Large intestine (tissue), 3 donors: ENCODE results near the gene SLMAP. TPM values are rescaled to one million over a fixed set of nuclear protein-coding genes. Genes with fewer than 3 reads are reported as not detected.
A peak's percentile ranks its signal among the peaks of the same experiment; 100 is the strongest.

Source experiments
- DNase-seq, 2 donors: peaks; one replicate each; pipeline versions ENCODE4 v3.0.0 to v3.0.0-alpha.2; 2013
- H3K27ac ChIP-seq: one replicate; pipeline ENCODE4 v1.5.1; 2013; ENCODE audit warnings: low read length
- H3K27me3 ChIP-seq: 2 replicates; pipeline ENCODE4 v1.6.1; 2013; ENCODE audit warnings: low read length; ENCODE audit not compliant: control insufficient read depth, insufficient read depth
- H3K36me3 ChIP-seq: 2 replicates; pipeline ENCODE4 v1.6.1; 2013; ENCODE audit warnings: low read length; ENCODE audit not compliant: control insufficient read depth, insufficient read depth
- H3K4me1 ChIP-seq: one replicate; pipeline ENCODE4 v1.6.1; 2013; ENCODE audit warnings: low read length; ENCODE audit not compliant: control insufficient read depth, insufficient read depth
- H3K4me3 ChIP-seq: one replicate; pipeline ENCODE4 v1.5.1; 2013; ENCODE audit warnings: low read length
- H3K9me3 ChIP-seq: one replicate; pipeline ENCODE4 v1.6.1; 2013; ENCODE audit warnings: mild to moderate bottlenecking, low read depth, low read length, moderate library complexity; ENCODE audit not compliant: control insufficient read depth
- WGBS: methylation state at CpG from one replicate; pipeline ENCODE4 v1.1.5; 2013; ENCODE audit warnings: low lambda C conversion rate; ENCODE audit not compliant: insufficient coverage; 5-methylcytosine and 5-hydroxymethylcytosine counted together
- polyA plus RNA-seq: library from polyadenylated mRNA; unstranded; fragments of 120-200 nt; gene quantifications from one replicate; pipeline ENCODE4 v1.2.1, GENCODE V29; 2013

SLMAP gene
- polyA plus RNA-seq, 1 donor, result 90.5 TPM

DNA sequence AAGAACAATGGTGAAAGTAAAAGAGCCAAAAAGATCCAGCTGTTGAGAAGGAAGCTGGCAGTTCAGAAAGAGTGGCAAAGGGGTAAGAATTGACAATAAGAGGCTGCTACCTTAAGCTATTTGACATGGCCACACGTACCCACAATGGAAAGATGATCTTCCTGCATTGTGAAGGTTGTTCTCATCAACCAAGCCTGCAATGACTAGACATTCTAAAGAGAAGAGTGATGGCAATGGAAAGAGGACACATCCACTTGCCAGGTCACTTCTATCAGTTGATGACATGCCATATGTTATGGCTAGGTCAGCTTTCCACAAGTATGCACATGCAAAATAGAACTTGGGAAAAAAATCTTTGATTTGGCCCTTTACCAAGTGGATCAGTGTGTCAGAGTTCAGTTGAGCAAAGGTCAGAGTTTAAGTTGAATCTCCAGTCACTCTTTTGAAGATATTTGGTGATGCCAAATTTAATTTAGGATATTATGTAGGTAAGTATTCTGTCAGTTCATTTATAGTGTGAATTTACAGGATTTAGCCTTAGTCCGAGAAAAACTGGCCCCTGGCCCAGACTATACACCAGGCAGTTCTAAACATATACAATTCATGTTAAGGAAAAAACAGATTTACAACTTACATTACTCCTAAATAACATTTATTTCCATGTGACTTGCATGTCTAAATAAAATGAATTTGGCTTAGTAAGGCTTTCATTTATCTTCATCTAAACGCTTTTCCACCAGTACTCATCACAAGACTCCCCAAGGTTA is 147.2 kb downstream of the SLMAP start:
- no peaks in the 10 kb centered on the region for H3K4me1 ChIP-seq

DNA sequence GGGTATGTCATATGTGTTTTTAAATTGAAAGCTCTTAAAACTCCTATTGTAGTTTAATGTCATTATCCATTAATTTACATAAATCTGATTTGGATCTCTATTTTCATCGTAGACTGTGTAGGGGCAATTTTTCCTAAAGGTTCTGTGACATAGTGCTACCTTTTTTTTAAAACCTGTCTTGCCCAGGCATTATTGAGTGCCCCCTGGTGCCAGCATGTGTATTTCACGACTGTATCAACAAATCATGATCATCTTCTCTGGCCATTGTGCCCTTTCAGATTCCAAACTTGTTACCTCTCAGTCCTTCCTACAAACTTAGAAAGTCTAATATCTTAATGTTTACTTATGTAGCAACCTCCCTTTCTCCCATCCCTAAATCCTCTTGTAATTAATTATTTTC is 154.9 kb downstream of the SLMAP start:
- Histone ChIP-seq H3K27ac (no peak overlapping the region), H3K36me3 (peaks cover 46% of the 10 kb centered on the region), H3K9me3 (no peaks in the 10 kb centered on the region), H3K4me3 (no peak overlapping the region), H3K27me3 (no peaks in the 10 kb centered on the region), H3K4me1 (no peaks in the 10 kb centered on the region)
- no peak for DNase-seq
- 100% methylated on average over 2 of the region's 2 CpGs for WGBS

More for the DNA sequence above, 147.2 kb downstream of the SLMAP start:
- DNase-seq, result no peak
- H3K27me3 ChIP-seq, result no peaks in the 10 kb centered on the region
- H3K27ac ChIP-seq, result no peak overlapping the region
- no peaks in the 10 kb centered on the region for H3K9me3 ChIP-seq
- peaks cover 14% of the 10 kb centered on the region for H3K36me3 ChIP-seq
- 60% methylated on average over 1 of the region's 3 CpGs for WGBS
- no peak overlapping the region for H3K4me3 ChIP-seq

DNA sequence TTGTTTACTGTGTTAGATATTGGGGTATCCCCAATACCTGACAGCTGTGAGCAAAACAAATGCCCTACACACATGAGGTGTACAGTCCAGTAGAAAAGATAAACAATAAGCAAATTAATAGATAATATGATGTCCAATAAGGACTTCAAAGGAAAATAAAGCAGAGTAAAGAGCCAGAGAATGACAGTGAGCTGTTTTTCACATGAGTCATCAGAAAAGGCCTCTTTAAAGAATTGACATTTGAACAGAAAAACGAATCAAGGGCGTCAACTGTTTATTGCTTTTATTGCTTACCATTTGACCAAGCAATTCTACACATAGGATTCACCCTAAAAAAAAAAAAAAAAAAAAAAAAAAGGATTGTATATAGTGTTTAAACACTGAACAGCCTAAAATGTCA is 155.5 kb downstream of the SLMAP start:
- Histone ChIP-seq H3K27me3 (no peaks in the 10 kb centered on the region), H3K4me1 (no peaks in the 10 kb centered on the region), H3K9me3 (no peaks in the 10 kb centered on the region), H3K4me3 (no peak overlapping the region), H3K36me3 (peaks cover 46% of the 10 kb centered on the region), H3K27ac (no peak overlapping the region)
- 30% methylated on average over 2 of the region's 2 CpGs for WGBS
- no peak for DNase-seq

DNA sequence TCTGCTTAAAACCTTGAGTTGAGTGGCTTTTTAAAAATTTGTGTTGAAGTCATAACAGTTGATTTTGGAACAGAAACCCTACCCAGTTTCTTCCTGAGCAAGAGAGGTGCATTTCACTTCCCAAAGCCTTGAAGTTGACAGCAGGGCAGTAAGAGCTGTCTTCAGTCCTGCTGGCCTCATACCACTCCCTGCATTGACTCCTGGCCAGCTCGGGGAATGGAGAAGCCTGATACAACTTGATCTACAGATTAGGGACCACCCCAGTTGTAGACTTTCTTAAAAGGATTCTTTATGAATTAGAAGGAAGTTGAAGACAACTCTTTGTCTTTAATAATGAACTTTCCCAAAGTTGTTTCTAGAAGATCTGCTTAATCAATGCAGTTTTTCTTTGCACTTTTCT is 161.5 kb downstream of the SLMAP start:
- Histone ChIP-seq H3K9me3 (no peaks in the 10 kb centered on the region), H3K27me3 (no peaks in the 10 kb centered on the region), H3K36me3 (peaks cover 33% of the 10 kb centered on the region), H3K4me1 (no peaks in the 10 kb centered on the region), H3K4me3 (no peak overlapping the region), H3K27ac (no peak overlapping the region)
- no peak for DNase-seq
- WGBS, result no CpG with 5 or more reads among the region's 1 CpG

DNA sequence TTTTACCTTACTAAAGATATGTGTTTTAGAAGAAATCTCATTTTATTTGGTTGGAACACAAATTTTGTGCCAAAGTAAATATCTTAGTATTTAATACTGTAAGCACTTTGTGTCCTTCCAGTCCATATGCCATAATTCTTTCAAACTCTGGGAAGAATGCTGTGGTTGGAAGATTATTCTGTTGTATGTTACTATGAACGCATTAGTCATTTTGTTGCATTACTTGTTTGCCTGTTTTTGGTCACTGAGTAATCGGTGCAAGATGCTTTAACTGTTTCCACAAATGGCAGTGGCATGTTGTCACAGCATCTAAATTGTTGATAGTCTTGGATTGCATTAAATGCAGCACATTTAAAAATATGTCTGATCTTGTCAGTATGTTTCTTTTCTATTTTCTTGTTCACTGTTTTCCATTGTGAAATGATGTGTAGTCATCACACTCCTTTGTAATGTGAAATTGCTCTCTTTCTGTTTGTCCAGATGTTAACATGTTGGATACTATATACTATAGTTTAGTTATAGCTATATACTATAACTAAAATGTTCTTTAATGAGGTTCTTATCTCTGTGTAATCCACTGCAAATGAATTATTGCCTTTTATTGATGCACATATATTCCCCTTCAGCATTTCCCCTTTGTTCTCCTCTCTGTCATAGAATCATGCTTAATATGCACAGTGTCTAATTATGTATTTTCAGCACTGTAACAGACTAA is 162.2 kb downstream of the SLMAP start:
- H3K4me3 ChIP-seq, result no peak overlapping the region
- peaks cover 36% of the 10 kb centered on the region for H3K36me3 ChIP-seq
- 100% methylated on average over 1 of the region's 2 CpGs for WGBS
- H3K27me3 ChIP-seq, result no peaks in the 10 kb centered on the region
- no peak overlapping the region for H3K27ac ChIP-seq
- H3K9me3 ChIP-seq, result no peaks in the 10 kb centered on the region
- H3K4me1 ChIP-seq, result no peaks in the 10 kb centered on the region
- no peak for DNase-seq

DNA sequence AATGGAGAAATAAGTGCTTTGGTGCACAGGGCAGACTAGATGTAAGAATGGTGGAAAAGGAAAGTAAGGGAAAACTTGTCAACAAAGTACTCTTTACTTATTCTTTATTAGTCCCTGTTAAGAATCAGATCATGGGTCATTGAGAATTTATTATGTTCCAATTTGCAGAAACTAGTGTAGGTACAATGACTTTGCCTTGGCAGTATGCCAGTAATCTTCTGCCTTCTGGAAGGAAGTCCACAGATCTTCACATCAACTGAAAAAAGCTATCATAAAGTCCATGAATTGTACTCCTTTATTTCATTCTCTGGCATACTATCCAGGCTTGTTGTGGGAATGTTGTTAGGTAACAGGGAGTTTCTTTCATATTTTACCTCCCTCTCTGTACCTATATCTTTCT is 163.9 kb downstream of the SLMAP start:
- H3K27ac ChIP-seq, result no peak overlapping the region

DNA sequence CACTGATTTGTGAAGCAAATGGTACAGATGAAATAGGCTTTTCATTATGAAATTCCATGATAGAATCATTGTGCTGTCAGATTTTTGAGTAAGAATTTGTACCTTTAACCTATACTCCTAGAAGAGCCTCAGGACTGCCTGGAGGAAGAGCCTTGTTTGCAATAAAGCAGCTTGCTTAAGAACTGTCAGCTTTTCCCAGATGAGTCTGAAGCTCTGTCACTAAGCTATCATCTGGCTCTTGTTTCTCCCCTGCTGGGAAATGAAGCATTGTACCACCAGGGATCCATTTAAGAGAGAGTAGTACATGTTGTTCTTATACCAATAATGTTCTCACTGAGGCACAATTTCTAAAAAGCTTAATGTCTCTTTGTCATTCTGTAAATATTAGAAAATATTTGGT is 167.0 kb downstream of the SLMAP start:
- Histone ChIP-seq H3K27me3 (no peaks in the 10 kb centered on the region), H3K4me1 (no peaks in the 10 kb centered on the region), H3K9me3 (no peaks in the 10 kb centered on the region), H3K4me3 (no peak overlapping the region), H3K27ac (no peak overlapping the region), H3K36me3 (peaks cover 29% of the 10 kb centered on the region)
- DNase-seq, result no peak

More for the DNA sequence above, 163.9 kb downstream of the SLMAP start:
- peak in 1 of 2 donors; percentile 44 for DNase-seq
- H3K4me1 ChIP-seq, result no peaks in the 10 kb centered on the region
- H3K4me3 ChIP-seq, result no peak overlapping the region
- no peaks in the 10 kb centered on the region for H3K27me3 ChIP-seq
- no peaks in the 10 kb centered on the region for H3K9me3 ChIP-seq
- peaks cover 34% of the 10 kb centered on the region for H3K36me3 ChIP-seq

DNA sequence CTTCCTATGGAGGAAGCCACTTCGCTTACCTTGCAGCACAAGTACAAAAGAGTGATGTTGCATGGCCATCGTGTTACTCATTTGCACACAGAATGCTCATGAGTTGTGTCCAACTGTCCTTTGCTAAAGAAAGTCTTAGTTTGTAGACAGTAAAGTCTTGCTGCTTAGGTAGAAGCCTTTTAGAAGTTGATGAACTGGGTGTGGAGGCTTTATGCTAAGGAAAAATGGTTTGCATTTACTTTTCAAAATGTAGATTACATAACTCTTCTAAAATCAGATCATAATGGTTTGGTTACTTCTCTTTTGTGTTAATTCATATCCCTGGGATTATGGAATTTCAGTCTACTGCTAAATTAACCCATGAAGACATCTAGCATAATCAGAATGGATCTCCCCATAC is 167.6 kb downstream of the SLMAP start:
- no peak for DNase-seq
- Histone ChIP-seq H3K27me3 (no peaks in the 10 kb centered on the region), H3K4me3 (no peak overlapping the region), H3K4me1 (no peaks in the 10 kb centered on the region), H3K36me3 (peaks cover 29% of the 10 kb centered on the region), H3K27ac (no peak overlapping the region), H3K9me3 (no peaks in the 10 kb centered on the region)
- WGBS, result no CpG with 5 or more reads among the region's 2 CpGs

DNA sequence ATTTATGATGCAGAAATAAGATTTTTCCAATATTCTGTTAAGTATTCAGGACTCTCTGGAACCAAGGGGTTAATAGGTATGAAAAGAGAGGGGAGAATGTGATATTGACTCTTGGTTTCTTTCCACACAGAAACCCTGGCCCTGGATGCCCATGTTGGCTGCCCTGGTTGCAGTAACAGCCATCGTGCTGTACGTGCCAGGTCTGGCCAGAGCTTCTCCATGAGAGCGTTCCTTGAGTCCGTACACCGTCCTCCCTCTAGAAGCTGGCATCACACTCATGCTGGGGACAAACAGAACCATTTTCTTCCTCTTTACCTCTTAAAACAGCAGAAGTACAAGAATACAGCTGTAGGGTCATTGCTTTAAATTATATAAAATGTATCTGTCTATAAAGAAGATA is 171.1 kb downstream of the SLMAP start:
- H3K9me3 ChIP-seq, result no peaks in the 10 kb centered on the region
- no peak overlapping the region for H3K27ac ChIP-seq
- no peak overlapping the region for H3K4me3 ChIP-seq
- no peaks in the 10 kb centered on the region for H3K4me1 ChIP-seq
- no peaks in the 10 kb centered on the region for H3K27me3 ChIP-seq
- no peak for DNase-seq
- no CpG with 5 or more reads among the region's 5 CpGs for WGBS
- peaks cover 33% of the 10 kb centered on the region for H3K36me3 ChIP-seq

DNA sequence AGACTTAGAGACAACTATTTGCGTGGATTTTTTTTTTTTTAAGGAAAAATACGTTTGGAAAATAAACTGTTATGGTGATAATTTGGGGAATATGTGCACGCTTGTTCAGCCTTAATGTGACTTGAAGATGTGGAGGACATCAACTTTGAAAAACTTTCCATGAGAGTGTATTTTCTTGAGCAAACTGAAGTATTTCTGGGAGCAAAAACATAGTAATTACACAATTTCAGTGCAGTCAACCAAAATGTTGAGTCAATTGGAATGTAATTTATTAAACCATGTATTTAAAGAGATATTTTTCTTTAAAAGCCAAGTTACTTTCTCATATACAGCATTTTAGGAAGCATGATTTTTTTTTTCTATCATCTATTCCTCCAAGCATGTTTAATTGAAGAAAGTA is 171.8 kb downstream of the SLMAP start:
- no peak for DNase-seq
- WGBS, result 100% methylated on average over 1 of the region's 3 CpGs
- Histone ChIP-seq H3K4me1 (no peaks in the 10 kb centered on the region), H3K36me3 (peaks cover 31% of the 10 kb centered on the region), H3K27ac (no peak overlapping the region), H3K4me3 (no peak overlapping the region), H3K9me3 (no peaks in the 10 kb centered on the region), H3K27me3 (no peaks in the 10 kb centered on the region)

DNA sequence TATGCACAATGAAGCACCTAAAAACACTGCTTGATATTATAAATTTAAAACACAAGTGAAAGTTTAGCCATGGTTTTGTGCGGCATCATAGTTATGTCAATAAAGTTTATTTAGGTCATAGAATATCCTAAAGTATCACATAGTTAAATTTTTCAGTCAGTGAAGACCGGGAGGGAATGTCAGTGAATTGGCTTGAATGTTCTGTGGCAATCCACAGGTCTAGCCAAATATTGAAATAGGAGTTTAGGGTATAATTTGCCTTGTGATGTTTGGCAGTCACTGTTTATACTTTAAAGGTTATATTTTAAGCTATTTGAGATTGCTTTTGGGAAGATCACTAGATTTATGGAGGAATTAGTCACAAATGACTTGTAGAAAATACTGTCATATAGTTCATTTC is 172.4 kb downstream of the SLMAP start:
- DNase-seq, result no peak
- Histone ChIP-seq H3K9me3 (no peaks in the 10 kb centered on the region), H3K36me3 (peaks cover 27% of the 10 kb centered on the region), H3K4me3 (no peak overlapping the region), H3K27ac (no peak overlapping the region), H3K27me3 (no peaks in the 10 kb centered on the region), H3K4me1 (no peaks in the 10 kb centered on the region)
- 89% methylated on average over 1 of the region's 2 CpGs for WGBS
